ENCODE results near the gene WWC1. TPM values are rescaled to one million over a fixed set of nuclear protein-coding genes. Genes with fewer than 3 reads are reported as not detected.

WWC1 gene
- total RNA-seq, 1 donor from 2014 or later = 13.7 TPM

- Mint-ChIP-seq H3K4me1 (peaks cover 22% of the 10 kb centered on the region), H3K27me3 (ENCODE audit: low read depth) (no peaks in the 10 kb centered on the region), H3K4me3 (no peak overlapping the region), H3K27ac (ENCODE audit: unreplicated experiment) (no peak overlapping the region), H3K36me3 (ENCODE audit: low read depth) (no peaks in the 10 kb centered on the region), H3K9me3 (no peaks in the 10 kb centered on the region)
- DNase-seq (ENCODE audit: low read depth, low spot score) = no peak
- no peak for TF ChIP-seq CTCF (conservative IDR thresholded peaks at IDR 0.05)
Observed at GRCh38 chr5:168356592-168356991, 65.1 kb downstream of the WWC1 start.

- no peak for TF ChIP-seq CTCF (conservative IDR thresholded peaks at IDR 0.05)
- H3K4me1 Mint-ChIP-seq = peaks cover 22% of the 10 kb centered on the region
- no peaks in the 10 kb centered on the region for H3K36me3 Mint-ChIP-seq (ENCODE audit: low read depth)
- H3K27ac Mint-ChIP-seq (ENCODE audit: unreplicated experiment) = no peak overlapping the region
- DNase-seq (ENCODE audit: low read depth, low spot score) = no peak
- no peaks in the 10 kb centered on the region for H3K27me3 Mint-ChIP-seq (ENCODE audit: low read depth)
- H3K4me3 Mint-ChIP-seq = no peak overlapping the region
- H3K9me3 Mint-ChIP-seq = no peaks in the 10 kb centered on the region
Observed at GRCh38 chr5:168357876-168358275, 66.4 kb downstream of the WWC1 start.

- Mint-ChIP-seq H3K27ac (ENCODE audit: unreplicated experiment) (no peak overlapping the region), H3K4me1 (peaks cover 24% of the 10 kb centered on the region), H3K36me3 (ENCODE audit: low read depth) (no peaks in the 10 kb centered on the region), H3K4me3 (no peak overlapping the region), H3K27me3 (ENCODE audit: low read depth) (no peaks in the 10 kb centered on the region), H3K9me3 (no peaks in the 10 kb centered on the region)
- no peak for DNase-seq (ENCODE audit: low read depth, low spot score)
- TF ChIP-seq CTCF (conservative IDR thresholded peaks at IDR 0.05) = no peak
Observed at GRCh38 chr5:168359820-168360460, 68.5 kb downstream of the WWC1 start.

GRCh38 chr5:168360521-168361285 lies 69.3 kb downstream of the WWC1 start:
- H3K4me1 Mint-ChIP-seq = peaks cover 29% of the 10 kb centered on the region
- no peak overlapping the region for H3K4me3 Mint-ChIP-seq
- DNase-seq (ENCODE audit: low read depth, low spot score) = no peak
- no peak for TF ChIP-seq CTCF (conservative IDR thresholded peaks at IDR 0.05)
- H3K9me3 Mint-ChIP-seq = no peaks in the 10 kb centered on the region
- no peaks in the 10 kb centered on the region for H3K36me3 Mint-ChIP-seq (ENCODE audit: low read depth)
- H3K27ac Mint-ChIP-seq (ENCODE audit: unreplicated experiment) = no peak overlapping the region
- no peaks in the 10 kb centered on the region for H3K27me3 Mint-ChIP-seq (ENCODE audit: low read depth)

- DNase-seq (ENCODE audit: low read depth, low spot score) = no peak
- Mint-ChIP-seq H3K36me3 (ENCODE audit: low read depth) (no peaks in the 10 kb centered on the region), H3K9me3 (no peaks in the 10 kb centered on the region), H3K27ac (ENCODE audit: unreplicated experiment) (no peak overlapping the region), H3K4me3 (no peak overlapping the region), H3K27me3 (ENCODE audit: low read depth) (no peaks in the 10 kb centered on the region), H3K4me1 (peaks cover 28% of the 10 kb centered on the region)
- TF ChIP-seq CTCF (conservative IDR thresholded peaks at IDR 0.05) = no peak
Observed at GRCh38 chr5:168362097-168362885, 70.8 kb downstream of the WWC1 start.

Measured in neural crest cell (in vitro differentiated cells).